Hepatocyte (in vitro differentiated cells): ENCODE data around the gene SLC36A3. TPM values are rescaled to one million over a fixed set of nuclear protein-coding genes. Genes with fewer than 3 reads are reported as not detected.

ENCODE experiments used
- DNase-seq: peaks from one replicate; pipeline ENCODE4 v3.0.0-alpha.2; 2016; ENCODE audit warnings: low spot score
- H2AFZ ChIP-seq: fragments of 200-600 bp; sonication (generic); 2 replicates; pipeline ENCODE4 v1.6.0; 2016; ENCODE audit warnings: antibody characterized with exemption, mild to moderate bottlenecking
- H3K27ac ChIP-seq: fragments of 200-600 bp; sonication (generic); 2 replicates; pipeline ENCODE4 v1.5.1; 2016; ENCODE audit warnings: mild to moderate bottlenecking
- H3K27me3 ChIP-seq: fragments of 200-600 bp; sonication (generic); 2 replicates; pipeline ENCODE4 v1.6.1; 2016
- H3K36me3 ChIP-seq: fragments of 200-600 bp; sonication (generic); replicated peaks from 2 replicates; pipeline ENCODE4 v1.5.1; 2016; ENCODE audit warnings: low read depth; ENCODE audit not compliant: insufficient read depth
- H3K4me1 ChIP-seq: fragments of 200-600 bp; sonication (generic); 2 replicates; pipeline ENCODE4 v1.5.1; 2016; ENCODE audit warnings: mild to moderate bottlenecking, moderate library complexity; ENCODE audit not compliant: insufficient read depth
- H3K4me2 ChIP-seq: fragments of 200-600 bp; sonication (generic); 2 replicates; pipeline ENCODE4 v1.6.0; 2016
- H3K4me3 ChIP-seq: fragments of 200-600 bp; sonication (generic); 2 replicates; pipeline ENCODE4 v1.5.1; 2016; ENCODE audit warnings: mild to moderate bottlenecking
- H3K79me2 ChIP-seq: fragments of 200-600 bp; sonication (generic); 2 replicates; pipeline ENCODE4 v1.6.0; 2017; ENCODE audit warnings: mild to moderate bottlenecking
- H3K9me2 ChIP-seq: fragments of 200-600 bp; sonication (generic); replicated peaks from 2 replicates; pipeline ENCODE4 v1.6.0; 2017; ENCODE audit warnings: mild to moderate bottlenecking; ENCODE audit not compliant: insufficient read depth
- H3K9me3 ChIP-seq: fragments of 200-600 bp; sonication (generic); 2 replicates; pipeline ENCODE4 v1.5.1; 2016; ENCODE audit warnings: low read depth, mild to moderate bottlenecking
- H4K20me1 ChIP-seq: fragments of 200-600 bp; sonication (generic); 2 replicates; pipeline ENCODE4 v1.6.0; 2016; ENCODE audit warnings: mild to moderate bottlenecking; ENCODE audit not compliant: insufficient read depth, poor library complexity, severe bottlenecking
- EZH2 ChIP-seq: fragments of 200-600 bp; sonication (generic); IDR thresholded peaks from 2 replicates; pipeline ENCODE4 v1.6.1; 2016; ENCODE audit warnings: antibody characterized with exemption, mild to moderate bottlenecking, borderline replicate concordance
- EZH2phosphoT487 ChIP-seq: fragments of 200-600 bp; sonication (generic); IDR thresholded peaks from one replicate; pipeline ENCODE4 v1.6.1; 2018; ENCODE audit warnings: antibody characterized with exemption, mild to moderate bottlenecking, low read depth, moderate library complexity; ENCODE audit not compliant: unreplicated experiment, severe bottlenecking
- WGBS: methylation state at CpG from one replicate; pipeline ENCODE4 v1.1.6; 2016; ENCODE audit warnings: low lambda C conversion rate; ENCODE audit errors: missing lambda C conversion rate; 5-methylcytosine and 5-hydroxymethylcytosine counted together
- polyA plus RNA-seq: library from polyadenylated mRNA; unstranded; fragments of >200 nt; fragmentation: Nextera tagmentation; extraction: Ambion mirVana; gene quantifications from 2 replicates; pipeline ENCODE4 v1.2.1, GENCODE V29; 2016
- total RNA-seq: library from RNA; depleted of rRNA; stranded (reverse); fragments of >200 nt; gene quantifications from 2 replicates; pipeline ENCODE4 v1.2.3, GENCODE V29; 2014
- TF ChIP-seq, protein P1 (sequence below): fragments of 200-600 bp; sonication (generic); IDR thresholded peaks from 2 replicates; pipeline ENCODE4 v1.5.1; 2016; ENCODE audit warnings: antibody characterized with exemption, mild to moderate bottlenecking; ENCODE audit not compliant: poor library complexity

SLC36A3 gene
- total and polyA plus RNA-seq, 2 experiments from 2014 or later: not detected

DNA sequence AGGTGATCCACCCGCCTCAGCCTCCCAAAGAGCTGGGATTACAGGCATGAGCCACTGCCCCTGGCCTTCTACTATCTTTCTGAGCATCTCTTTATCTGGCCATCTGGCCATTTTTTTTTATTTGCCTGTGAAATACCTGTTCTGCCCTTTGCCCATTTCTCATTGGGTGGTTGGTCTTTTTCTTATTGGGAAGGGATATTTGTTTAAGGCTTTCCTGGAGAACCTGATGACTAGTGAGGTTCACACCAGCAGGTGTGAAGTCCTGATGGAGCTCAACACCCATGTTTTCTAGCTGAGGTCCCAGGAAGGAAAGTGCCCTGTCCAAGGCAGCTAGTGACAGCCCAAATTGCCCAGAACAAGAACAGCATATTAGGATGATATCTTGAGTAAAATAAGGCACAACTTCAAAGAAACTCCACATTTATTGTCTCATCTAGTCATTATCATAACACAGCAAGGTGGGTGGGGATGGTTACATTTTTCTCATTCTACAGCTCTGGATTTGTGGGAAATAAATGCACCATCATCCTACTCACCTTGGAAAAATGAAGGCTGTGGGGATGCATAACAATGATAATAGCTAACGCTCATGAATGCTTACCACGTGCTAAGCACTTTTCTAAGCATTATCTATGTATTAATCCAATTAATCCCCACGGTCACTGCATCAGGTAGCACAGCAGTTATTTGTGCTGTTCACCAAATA, 20.3 kb downstream of the SLC36A3 start:
- H3K4me1 ChIP-seq: no peaks in the 10 kb centered on the region
- TF ChIP-seq EZH2: no peak
- TF ChIP-seq EZH2phosphoT487: no peak
- TF ChIP-seq, protein P1, sequence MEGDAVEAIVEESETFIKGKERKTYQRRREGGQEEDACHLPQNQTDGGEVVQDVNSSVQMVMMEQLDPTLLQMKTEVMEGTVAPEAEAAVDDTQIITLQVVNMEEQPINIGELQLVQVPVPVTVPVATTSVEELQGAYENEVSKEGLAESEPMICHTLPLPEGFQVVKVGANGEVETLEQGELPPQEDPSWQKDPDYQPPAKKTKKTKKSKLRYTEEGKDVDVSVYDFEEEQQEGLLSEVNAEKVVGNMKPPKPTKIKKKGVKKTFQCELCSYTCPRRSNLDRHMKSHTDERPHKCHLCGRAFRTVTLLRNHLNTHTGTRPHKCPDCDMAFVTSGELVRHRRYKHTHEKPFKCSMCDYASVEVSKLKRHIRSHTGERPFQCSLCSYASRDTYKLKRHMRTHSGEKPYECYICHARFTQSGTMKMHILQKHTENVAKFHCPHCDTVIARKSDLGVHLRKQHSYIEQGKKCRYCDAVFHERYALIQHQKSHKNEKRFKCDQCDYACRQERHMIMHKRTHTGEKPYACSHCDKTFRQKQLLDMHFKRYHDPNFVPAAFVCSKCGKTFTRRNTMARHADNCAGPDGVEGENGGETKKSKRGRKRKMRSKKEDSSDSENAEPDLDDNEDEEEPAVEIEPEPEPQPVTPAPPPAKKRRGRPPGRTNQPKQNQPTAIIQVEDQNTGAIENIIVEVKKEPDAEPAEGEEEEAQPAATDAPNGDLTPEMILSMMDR: no peak
- no peaks in the 10 kb centered on the region for H3K9me2 ChIP-seq
- H2AFZ ChIP-seq: no peak overlapping the region
- DNase-seq: no peak
- no peaks in the 10 kb centered on the region for H3K27me3 ChIP-seq
- no peak overlapping the region for H3K4me3 ChIP-seq
- H3K36me3 ChIP-seq: no peaks in the 10 kb centered on the region
- no peaks in the 10 kb centered on the region for H3K9me3 ChIP-seq
- no peaks in the 10 kb centered on the region for H4K20me1 ChIP-seq
- no peaks in the 10 kb centered on the region for H3K79me2 ChIP-seq
- no peak overlapping the region for H3K27ac ChIP-seq
- 79% methylated on average over 4 of the region's 4 CpGs for WGBS
- no peak overlapping the region for H3K4me2 ChIP-seq

DNA sequence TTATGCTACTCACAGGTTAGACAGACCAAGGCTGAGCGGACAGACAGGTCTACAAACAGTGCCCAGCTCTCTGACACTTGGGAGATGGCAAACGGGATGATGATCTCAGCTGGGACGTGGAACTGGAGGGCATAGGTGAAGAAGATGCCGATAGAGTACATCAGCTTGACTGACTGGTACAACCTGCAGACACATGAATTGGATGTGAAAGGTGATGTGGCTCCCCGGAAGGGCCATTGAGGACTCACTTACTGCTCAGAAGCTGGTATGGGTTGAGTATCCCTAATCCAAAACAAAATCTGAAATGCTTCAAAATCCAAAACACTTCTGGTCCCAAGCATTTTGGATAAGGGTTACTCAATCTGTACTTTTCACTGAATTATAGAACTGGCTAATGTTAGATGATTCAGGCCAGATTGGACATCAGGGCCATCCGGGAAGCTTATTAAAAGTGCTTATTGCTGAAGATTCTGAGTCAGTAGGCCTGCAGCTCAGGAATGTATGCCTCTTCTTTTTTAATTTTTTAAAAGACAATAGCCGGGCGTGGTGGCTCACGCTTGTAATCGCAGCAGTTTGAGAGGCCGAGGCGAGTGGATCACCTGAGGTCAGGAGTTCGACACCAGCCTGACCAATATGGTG, 22.4 kb downstream of the SLC36A3 start:
- H3K9me3 ChIP-seq: no peaks in the 10 kb centered on the region
- H3K9me2 ChIP-seq: no peaks in the 10 kb centered on the region
- no peaks in the 10 kb centered on the region for H3K79me2 ChIP-seq
- H4K20me1 ChIP-seq: no peaks in the 10 kb centered on the region
- H3K27ac ChIP-seq: no peak overlapping the region
- H2AFZ ChIP-seq: no peak overlapping the region
- no peak for DNase-seq
- H3K4me1 ChIP-seq: no peaks in the 10 kb centered on the region
- no peak for TF ChIP-seq EZH2
- no peak for TF ChIP-seq EZH2phosphoT487
- TF ChIP-seq, protein P1: no peak
- WGBS: 98% methylated on average over 13 of the region's 13 CpGs
- no peak overlapping the region for H3K4me2 ChIP-seq
- no peaks in the 10 kb centered on the region for H3K27me3 ChIP-seq
- no peaks in the 10 kb centered on the region for H3K36me3 ChIP-seq
- no peak overlapping the region for H3K4me3 ChIP-seq

DNA sequence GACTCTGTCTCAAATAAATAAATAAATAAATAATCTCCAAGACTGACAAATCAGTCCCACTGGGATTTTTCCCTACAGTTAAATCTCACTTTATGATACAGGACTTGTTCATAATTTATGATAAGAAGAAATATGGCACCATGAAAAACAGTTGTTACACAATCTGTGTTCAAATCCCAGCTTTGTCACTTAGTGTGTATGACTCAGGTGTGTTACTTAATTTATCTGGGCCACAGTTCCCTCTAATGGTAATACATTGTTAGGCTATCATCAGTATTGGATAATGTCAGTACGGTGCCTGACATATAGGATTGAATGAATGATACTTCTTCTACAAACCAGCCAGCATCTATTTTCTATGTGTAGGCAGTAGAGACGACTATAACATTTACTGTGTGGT, 23.1 kb downstream of the SLC36A3 start:
- no peaks in the 10 kb centered on the region for H3K79me2 ChIP-seq
- H3K4me2 ChIP-seq: no peak overlapping the region
- H3K9me2 ChIP-seq: no peaks in the 10 kb centered on the region
- H3K4me3 ChIP-seq: no peak overlapping the region
- no peaks in the 10 kb centered on the region for H3K36me3 ChIP-seq
- no peaks in the 10 kb centered on the region for H3K4me1 ChIP-seq
- 87% methylated on average over 2 of the region's 2 CpGs for WGBS
- H4K20me1 ChIP-seq: no peaks in the 10 kb centered on the region
- no peaks in the 10 kb centered on the region for H3K27me3 ChIP-seq
- H2AFZ ChIP-seq: no peak overlapping the region
- no peak for TF ChIP-seq EZH2
- no peak for TF ChIP-seq EZH2phosphoT487
- TF ChIP-seq, protein P1: no peak
- no peak for DNase-seq
- H3K27ac ChIP-seq: no peak overlapping the region
- no peaks in the 10 kb centered on the region for H3K9me3 ChIP-seq
